Endothelial cell of hepatic sinusoid (primary cell): ENCODE data around the gene IFNA14.

Source experiments
- in situ Hi-C: cut with HindIII; loops from 2 replicates; pipeline ENCODE4 v1.10.0; 2017; ENCODE audit warnings: low sequenced_read_pairs

IFNA14 gene

GRCh38 chr9:21239911-21240310, at the start of gene IFNA14:
IFNA14 (minus strand) TSS chr9:21240005; CDS start chr9:21239935, 70 bp downstream.
- in situ Hi-C loops, result loop anchor here (25.0 kb wide), 1 partner anchor 103 kb away; the partner anchor contains the start of gene IFNW1

- in situ Hi-C loops, result no loop called here
Observed at GRCh38 chr9:21287280-21287679, 47.5 kb upstream of the IFNA14 start.

DNA sequence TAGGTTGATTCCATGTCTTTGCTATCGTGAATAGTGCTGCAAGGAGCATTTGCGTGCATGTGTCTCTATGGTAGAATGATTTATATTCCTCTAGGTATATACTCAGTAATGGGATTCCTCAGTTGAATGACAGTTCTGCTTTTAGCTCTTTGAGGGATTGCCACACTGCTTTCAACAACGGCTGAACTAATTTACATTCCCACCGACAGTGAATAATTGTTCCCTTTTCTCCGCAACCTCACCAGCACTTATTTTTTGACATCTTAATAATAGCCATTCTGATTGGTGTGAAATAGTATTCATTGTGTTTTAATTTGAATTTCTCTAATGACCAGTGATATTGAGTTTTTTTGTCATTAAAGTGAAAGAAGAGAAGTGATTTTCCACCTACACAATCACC, 46.9 kb upstream of the IFNA14 start:
- in situ Hi-C loops, result no loop called here

- in situ Hi-C loops, result no loop called here
Observed at GRCh38 chr9:21286099-21286498, 46.3 kb upstream of the IFNA14 start.

DNA sequence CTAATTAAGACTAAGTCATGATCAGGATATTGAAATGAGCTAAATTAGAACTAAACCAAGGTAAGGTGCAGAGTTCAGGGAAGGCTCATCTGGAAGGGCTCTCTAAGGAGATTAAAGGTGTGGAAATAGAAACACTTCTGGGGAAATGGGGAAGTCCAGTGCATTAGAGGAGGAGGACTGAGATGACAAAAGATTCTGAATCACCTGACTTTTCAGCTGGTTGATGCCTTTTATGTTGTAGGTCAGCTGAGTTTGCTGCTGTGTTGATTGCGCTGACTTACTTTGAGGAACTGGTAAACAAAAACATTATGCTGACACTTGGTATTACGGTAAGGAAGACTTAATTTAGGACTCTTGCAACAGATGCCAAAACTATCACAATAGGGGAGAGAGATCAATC, 41.5 kb upstream of the IFNA14 start:
- in situ Hi-C loops, result no loop called here

GRCh38 chr9:21268347-21268657, 28.5 kb upstream of the IFNA14 start:
- in situ Hi-C loops, result no loop called here

- in situ Hi-C loops, result no loop called here
Observed at GRCh38 chr9:21267485-21268346, 27.9 kb upstream of the IFNA14 start.

DNA sequence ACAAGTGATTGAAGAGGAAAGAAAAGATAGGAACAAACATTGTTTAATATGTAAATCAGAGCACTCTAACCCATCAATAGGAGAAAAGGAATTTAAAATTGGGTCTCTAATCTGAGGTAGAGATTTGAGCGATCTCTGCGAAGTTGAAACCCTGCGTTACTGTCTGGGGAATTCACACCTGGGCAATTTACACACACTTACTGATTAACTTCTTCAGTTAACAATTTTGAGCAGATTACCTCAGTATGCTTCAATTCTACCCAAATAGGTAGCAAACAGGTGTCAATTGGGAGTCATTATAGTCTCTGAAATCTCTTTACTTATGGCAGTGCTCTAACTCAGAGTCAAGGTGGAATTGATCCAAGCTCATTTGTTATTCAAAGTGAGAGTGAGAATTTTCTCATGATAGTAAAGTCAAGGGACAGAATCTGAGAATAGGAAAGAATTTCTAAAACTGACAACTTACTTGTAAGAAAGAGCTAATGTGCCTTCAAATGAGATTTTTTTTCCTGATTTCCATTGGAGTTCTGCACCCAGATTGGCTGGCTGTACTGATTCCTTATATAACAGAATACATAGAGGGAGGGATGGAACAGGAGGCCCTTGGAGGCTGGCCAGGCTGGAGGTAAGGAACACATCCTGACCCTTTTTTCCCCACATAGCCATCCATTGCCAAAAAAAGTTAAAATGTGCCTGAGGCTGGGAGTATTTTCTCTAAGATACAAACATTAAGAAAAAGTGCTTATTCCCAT, 27.1 kb upstream of the IFNA14 start:
- in situ Hi-C loops, result no loop called here

GRCh38 chr9:21265421-21266189, 25.8 kb upstream of the IFNA14 start:
- in situ Hi-C loops, result no loop called here

DNA sequence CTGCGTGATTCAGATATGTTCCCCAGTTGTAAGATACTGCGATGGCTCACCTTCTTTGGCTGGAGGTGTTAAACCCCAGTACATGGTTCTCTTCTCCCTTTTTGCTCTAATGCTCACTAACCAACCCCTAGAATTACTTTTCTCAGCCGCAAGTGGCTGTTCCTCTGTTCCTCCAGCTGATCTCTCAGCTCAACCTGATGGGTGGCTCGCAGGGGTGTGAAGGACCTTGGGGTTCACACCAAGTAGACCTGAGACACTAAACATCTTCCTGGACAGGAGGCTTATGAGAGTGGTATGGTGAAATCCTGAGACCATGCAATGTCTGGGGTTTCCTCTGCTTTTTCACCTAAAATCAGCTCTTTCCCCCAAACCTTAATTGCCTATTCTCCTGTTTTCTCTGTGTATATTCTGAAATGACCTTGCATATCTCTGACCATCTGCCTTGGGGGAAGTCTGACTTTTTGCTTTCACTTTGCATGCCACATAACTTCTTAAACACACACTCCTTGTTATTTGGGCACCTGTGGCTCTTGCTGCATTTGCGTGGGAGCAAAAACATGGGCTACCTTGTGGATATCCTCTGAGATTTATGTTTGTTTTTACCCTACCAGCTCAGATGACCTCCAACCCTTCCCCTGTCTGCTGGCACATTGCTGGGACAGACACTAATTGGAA, 15.9 kb upstream of the IFNA14 start:
- in situ Hi-C loops, result no loop called here

GRCh38 chr9:21252721-21253547, 13.1 kb upstream of the IFNA14 start:
- in situ Hi-C loops, result no loop called here

DNA sequence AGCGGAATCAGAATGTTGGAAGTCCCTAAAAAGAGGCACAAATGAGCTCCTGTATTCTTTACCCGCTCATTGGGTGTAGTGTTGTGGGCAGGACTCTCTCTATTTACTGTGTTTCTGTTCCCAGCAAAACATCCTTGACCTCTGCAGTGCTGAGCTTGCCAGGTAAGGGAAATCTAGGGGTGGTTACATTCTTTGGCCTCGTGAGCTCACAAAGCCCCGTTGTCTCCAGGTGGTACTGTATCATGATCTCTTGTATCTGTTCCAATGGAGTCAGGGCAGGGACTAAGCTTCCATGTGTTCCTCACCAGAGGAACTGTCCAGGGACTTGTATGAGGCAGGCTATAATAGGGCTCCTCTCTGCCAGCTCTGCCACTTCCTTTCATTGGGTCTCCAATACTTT, 11.8 kb upstream of the IFNA14 start:
- in situ Hi-C loops, result no loop called here

- in situ Hi-C loops, result no loop called here
Observed at GRCh38 chr9:21251190-21251589, 11.4 kb upstream of the IFNA14 start.

- in situ Hi-C loops, result loop anchor here (25.0 kb wide), 1 partner anchor 108 kb away; the partner anchor contains the start of gene IFNW1
Observed at GRCh38 chr9:21244836-21245235, 5.0 kb upstream of the IFNA14 start.

DNA sequence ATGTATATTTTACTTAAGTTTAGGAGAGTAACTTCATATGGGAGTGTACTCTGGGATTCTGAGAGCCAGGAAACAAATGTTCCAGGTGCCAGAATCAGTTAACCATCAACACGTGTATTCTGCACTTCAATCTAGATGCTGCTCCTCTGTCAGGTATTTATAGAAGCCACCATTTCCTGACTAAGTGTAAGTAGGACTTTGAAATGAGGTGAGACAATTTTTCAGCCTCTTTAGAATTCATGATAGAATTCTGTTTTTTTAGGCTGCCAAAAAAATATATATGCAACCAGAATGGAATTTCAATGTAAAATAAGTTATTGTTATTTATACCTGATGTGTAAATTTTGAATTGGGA, 3.5 kb downstream of the IFNA14 start:
- in situ Hi-C loops, result loop anchor here (25.0 kb wide), 1 partner anchor 99 kb away; the partner anchor contains the start of gene IFNW1

- in situ Hi-C loops, result loop anchor here (25.0 kb wide), 1 partner anchor 98 kb away; the partner anchor contains the start of gene IFNW1
Observed at GRCh38 chr9:21235468-21236359, 4.1 kb downstream of the IFNA14 start.

- in situ Hi-C loops, result loop anchor here (25.0 kb wide), 1 partner anchor 97 kb away; the partner anchor contains the start of gene IFNW1
Observed at GRCh38 chr9:21234153-21234687, 5.6 kb downstream of the IFNA14 start.

DNA sequence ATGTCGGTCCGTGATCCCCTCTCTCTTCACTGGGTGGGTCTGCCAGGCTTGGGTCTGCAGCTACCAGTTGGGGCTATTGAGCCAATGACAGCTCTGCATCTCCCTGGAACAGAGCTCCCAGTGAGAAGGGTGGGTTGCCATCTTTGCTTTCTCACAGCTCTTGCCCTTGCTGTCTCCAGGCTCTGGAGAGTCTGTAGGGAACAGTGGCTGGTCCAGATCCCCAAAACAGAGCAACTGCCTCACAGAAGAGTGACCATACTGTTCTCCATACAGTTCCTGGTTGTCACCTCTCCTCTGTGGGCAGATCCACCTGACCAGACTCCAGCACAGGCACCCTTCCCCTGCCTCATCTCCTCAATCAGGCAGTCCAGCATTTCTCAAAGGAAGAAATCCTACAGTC, 6.5 kb downstream of the IFNA14 start:
- in situ Hi-C loops, result loop anchor here (25.0 kb wide), 1 partner anchor 96 kb away; the partner anchor contains the start of gene IFNW1
